Measurements from ENCODE around the gene ABCA1. TPM values are rescaled to one million over a fixed set of nuclear protein-coding genes. Genes with fewer than 3 reads are reported as not detected.
A peak's percentile ranks its signal among the peaks of the same experiment; 100 is the strongest.

Gene ABCA1
- total RNA-seq, 4 donors from 2014 or later = 18.3 to 59.8 (median 35.0) TPM

- H3K36me3 ChIP-seq = peaks cover 15% of the 10 kb centered on the region in 2 donors
- H3K27me3 ChIP-seq = no peaks in the 10 kb centered on the region
- H3K4me3 ChIP-seq (replicated peaks in 1 of 3) = no peak overlapping the region
- no peaks in the 10 kb centered on the region for H3K9me3 ChIP-seq
- 93 to 97% methylated on average over 1 of the region's 1 CpG for WGBS, 2 donors
- TF ChIP-seq CTCF (IDR thresholded peaks at IDR 0.05) (peak in 3 of 6 experiments; percentile 51 to 57 (median 55)), POLR2A (IDR thresholded peaks at IDR 0.05) (no peak)
- DNase-seq = no peak
- no peaks in the 10 kb centered on the region for H3K4me1 ChIP-seq
- intact Hi-C loops (cut with DNase I) = no loop called here
- no peak overlapping the region for H3K27ac ChIP-seq
Measured at GRCh38 chr9:104780796-104781395, 147.1 kb downstream of the ABCA1 start.

GRCh38 chr9:104779946-104780535 is 147.9 kb downstream of the ABCA1 start:
- no peak overlapping the region for H3K27ac ChIP-seq
- H3K36me3 ChIP-seq = peaks cover 8 to 15% of the 10 kb centered on the region in 2 donors
- no peak for DNase-seq
- intact Hi-C loops (cut with DNase I) = no loop called here
- WGBS, 2 donors = 85 to 88% methylated on average over 9 of the region's 9 CpGs
- H3K27me3 ChIP-seq = no peaks in the 10 kb centered on the region
- H3K9me3 ChIP-seq = no peaks in the 10 kb centered on the region
- H3K4me1 ChIP-seq = no peaks in the 10 kb centered on the region
- no peak for TF ChIP-seq CTCF (IDR thresholded peaks at IDR 0.05)
- TF ChIP-seq POLR2A (IDR thresholded peaks at IDR 0.05) = no peak
- H3K4me3 ChIP-seq (replicated peaks in 1 of 3) = no peak overlapping the region

- intact Hi-C loops (cut with DNase I) = no loop called here
- no peak overlapping the region for H3K27ac ChIP-seq
- no peaks in the 10 kb centered on the region for H3K4me1 ChIP-seq
- DNase-seq = no peak
- peaks cover 8 to 9% of the 10 kb centered on the region in 2 donors for H3K36me3 ChIP-seq
- no peak overlapping the region for H3K4me3 ChIP-seq (replicated peaks in 1 of 3)
- 74 to 91% methylated on average over 1 of the region's 1 CpG for WGBS, 2 donors
- no peaks in the 10 kb centered on the region for H3K9me3 ChIP-seq
- H3K27me3 ChIP-seq = no peaks in the 10 kb centered on the region
- TF ChIP-seq POLR2A (IDR thresholded peaks at IDR 0.05) (no peak), CTCF (IDR thresholded peaks at IDR 0.05) (no peak)
Measured at GRCh38 chr9:104779334-104779733, 148.6 kb downstream of the ABCA1 start.

- 87 to 89% methylated on average over 4 of the region's 4 CpGs for WGBS, 2 donors
- TF ChIP-seq CTCF (IDR thresholded peaks at IDR 0.05) (no peak), POLR2A (IDR thresholded peaks at IDR 0.05) (no peak)
- H3K9me3 ChIP-seq = no peaks in the 10 kb centered on the region
- H3K4me1 ChIP-seq = no peaks in the 10 kb centered on the region
- peaks cover 5 to 8% of the 10 kb centered on the region in 2 donors for H3K36me3 ChIP-seq
- no peaks in the 10 kb centered on the region for H3K27me3 ChIP-seq
- no peak overlapping the region for H3K27ac ChIP-seq
- H3K4me3 ChIP-seq (replicated peaks in 1 of 3) = no peak overlapping the region
- DNase-seq = no peak
- intact Hi-C loops (cut with DNase I) = no loop called here
Measured at GRCh38 chr9:104778802-104779201, 149.2 kb downstream of the ABCA1 start.

- TF ChIP-seq POLR2A (IDR thresholded peaks at IDR 0.05) (no peak), CTCF (IDR thresholded peaks at IDR 0.05) (no peak)
- intact Hi-C loops (cut with DNase I) = no loop called here
- 67 to 71% methylated on average over 1 of the region's 1 CpG for WGBS, 2 donors
Measured at GRCh38 chr9:104776797-104777196, 151.2 kb downstream of the ABCA1 start.

More at GRCh38 chr9:104776797-104777196, 151.2 kb downstream of the ABCA1 start:
- H3K36me3 ChIP-seq = no peaks in the 10 kb centered on the region
- H3K27me3 ChIP-seq = no peaks in the 10 kb centered on the region
- H3K9me3 ChIP-seq = no peaks in the 10 kb centered on the region
- H3K27ac ChIP-seq = no peak overlapping the region
- no peak for DNase-seq
- H3K4me3 ChIP-seq (replicated peaks in 1 of 3) = no peak overlapping the region
- H3K4me1 ChIP-seq = no peaks in the 10 kb centered on the region
